Activated naive CD4-positive, alpha-beta T cell treated with anti-CD3 and anti-CD28 coated beads for 36 hours (primary cell): ENCODE measurements around the gene TOX2. TPM values are rescaled to one million over a fixed set of nuclear protein-coding genes. Genes with fewer than 3 reads are reported as not detected.

ENCODE experiments used
- CTCF ChIA-PET: fragments of 350-600 bp; sonication (Branson Sonifier 250); formaldehyde crosslinking; loops from one replicate; lab custom pipeline; 2021; ENCODE audit warnings: antibody characterized with exemption; lab: Charles Lee
- DNase-seq: peaks from one replicate; pipeline ENCODE4 v3.0.0-alpha.2; 2020
- H3K27ac Mint-ChIP-seq: one replicate; pipeline ENCODE4 v1.8.0; 2021; ENCODE audit warnings: mild to moderate bottlenecking, mixed read lengths
- H3K27me3 Mint-ChIP-seq: one replicate; pipeline ENCODE4 v1.8.0; 2021; ENCODE audit warnings: low read depth, mixed read lengths
- H3K36me3 Mint-ChIP-seq: one replicate; pipeline ENCODE4 v1.8.0; 2021; ENCODE audit warnings: low read depth, mixed read lengths
- H3K4me1 Mint-ChIP-seq: one replicate; pipeline ENCODE4 v1.8.0; 2021; ENCODE audit warnings: low read depth, mixed read lengths
- H3K4me3 Mint-ChIP-seq: one replicate; pipeline ENCODE4 v1.8.0; 2021; ENCODE audit warnings: mild to moderate bottlenecking, moderate library complexity, mixed read lengths
- H3K9me3 Mint-ChIP-seq: one replicate; pipeline ENCODE4 v1.8.0; 2021; ENCODE audit warnings: mixed read lengths
- intact Hi-C: fragments of 100-400 bp; cut with micrococcal nuclease; formaldehyde crosslinking; loops from one replicate; pipeline ENCODE4 v1.15.1; 2023
- total RNA-seq, 2 experiments: library from RNA; stranded (reverse); gene quantifications; one replicate each; pipeline ENCODE4 v1.2.3, GENCODE V29; 2021

Gene TOX2
- total RNA-seq, 2 experiments from 2014 or later: 1.2 to 1.6 TPM

- Mint-ChIP-seq H3K27ac (peak overlapping the region; percentile 62), H3K36me3 (peaks cover 7% of the 10 kb centered on the region), H3K4me1 (peaks cover 72% of the 10 kb centered on the region), H3K27me3 (peaks cover 9% of the 10 kb centered on the region), H3K4me3 (no peak overlapping the region), H3K9me3 (peaks cover 11% of the 10 kb centered on the region)
- intact Hi-C loops: loop anchor here (1.0 to 5.0 kb wide), 8 partner anchors 13 to 498 kb away; partner anchors contain the start of genes SRSF6 and TOX2
- CTCF ChIA-PET: interaction anchor here (1.0 to 1.7 kb wide), 3 partner anchors 12 to 205 kb away, joined by 3 to 8 read pairs (median 7); no protein-coding TSS in a partner anchor
- DNase-seq: peak; percentile 76
These were observed 40.6 kb downstream of the TOX2 start for GRCh38 chr20:43955062-43955749.

GRCh38 chr20:43955750-43956191 lies 41.1 kb downstream of the TOX2 start:
- DNase-seq: no peak
- no peak overlapping the region for H3K4me3 Mint-ChIP-seq
- peaks cover 72% of the 10 kb centered on the region for H3K4me1 Mint-ChIP-seq
- H3K36me3 Mint-ChIP-seq: peaks cover 7% of the 10 kb centered on the region
- intact Hi-C loops: loop anchor here (1.0 to 5.0 kb wide), 8 partner anchors 13 to 498 kb away; partner anchors contain the start of genes SRSF6 and TOX2
- peaks cover 11% of the 10 kb centered on the region for H3K9me3 Mint-ChIP-seq
- CTCF ChIA-PET: interaction anchor here (1.7 kb wide), 1 partner anchor 13 kb away, joined by 7 read pairs; no protein-coding TSS in a partner anchor
- peak overlapping the region; percentile 1 for H3K27ac Mint-ChIP-seq
- H3K27me3 Mint-ChIP-seq: peaks cover 7% of the 10 kb centered on the region

GRCh38 chr20:43957392-43957791 lies 42.7 kb downstream of the TOX2 start:
- peaks cover 76% of the 10 kb centered on the region for H3K4me1 Mint-ChIP-seq
- H3K27me3 Mint-ChIP-seq: peaks cover 7% of the 10 kb centered on the region
- CTCF ChIA-PET: interaction anchor here (0.7 kb wide), 1 partner anchor 507 kb away, joined by 4 read pairs; no protein-coding TSS in a partner anchor
- peaks cover 11% of the 10 kb centered on the region for H3K9me3 Mint-ChIP-seq
- H3K36me3 Mint-ChIP-seq: peaks cover 7% of the 10 kb centered on the region
- DNase-seq: no peak
- no peak overlapping the region for H3K27ac Mint-ChIP-seq
- H3K4me3 Mint-ChIP-seq: no peak overlapping the region
- intact Hi-C loops: loop anchor here (5.0 kb wide), 1 partner anchor 500 kb away; the partner anchor contains the start of gene SRSF6

- intact Hi-C loops: loop anchor here (5.0 kb wide), 1 partner anchor 501 kb away; the partner anchor contains the start of gene SRSF6
- H3K27ac Mint-ChIP-seq: no peak overlapping the region
- H3K4me3 Mint-ChIP-seq: no peak overlapping the region
- H3K36me3 Mint-ChIP-seq: peaks cover 7% of the 10 kb centered on the region
- CTCF ChIA-PET: interaction anchor here (0.9 kb wide), 1 partner anchor 24 kb away, joined by 4 read pairs; no protein-coding TSS in a partner anchor
- H3K27me3 Mint-ChIP-seq: peaks cover 7% of the 10 kb centered on the region
- peaks cover 72% of the 10 kb centered on the region for H3K4me1 Mint-ChIP-seq
- peaks cover 11% of the 10 kb centered on the region for H3K9me3 Mint-ChIP-seq
- no peak for DNase-seq
These were observed 44.0 kb downstream of the TOX2 start for GRCh38 chr20:43958626-43959025.

- Mint-ChIP-seq H3K9me3 (peaks cover 11% of the 10 kb centered on the region), H3K4me3 (no peak overlapping the region), H3K27ac (no peak overlapping the region), H3K27me3 (peaks cover 8% of the 10 kb centered on the region), H3K4me1 (peaks cover 66% of the 10 kb centered on the region), H3K36me3 (peaks cover 7% of the 10 kb centered on the region)
- no peak for DNase-seq
- intact Hi-C loops: loop anchor here (5.0 kb wide), 1 partner anchor 502 kb away; the partner anchor contains the start of gene SRSF6
- CTCF ChIA-PET: interaction anchor here (0.6 to 1.4 kb wide), 5 partner anchors 22 to 209 kb away, joined by 4 to 8 read pairs (median 4); no protein-coding TSS in a partner anchor
These were observed 44.6 kb downstream of the TOX2 start for GRCh38 chr20:43959079-43959919.

- peaks cover 7% of the 10 kb centered on the region for H3K36me3 Mint-ChIP-seq
- CTCF ChIA-PET: interaction anchor here (0.6 to 1.4 kb wide), 4 partner anchors 23 to 210 kb away, joined by 4 to 5 read pairs (median 4); no protein-coding TSS in a partner anchor
- intact Hi-C loops: loop anchor here (5.0 kb wide), 1 partner anchor 503 kb away; the partner anchor contains the start of gene SRSF6
- no peak for DNase-seq
- peaks cover 60% of the 10 kb centered on the region for H3K4me1 Mint-ChIP-seq
- peaks cover 9% of the 10 kb centered on the region for H3K27me3 Mint-ChIP-seq
- H3K4me3 Mint-ChIP-seq: no peak overlapping the region
- H3K27ac Mint-ChIP-seq: no peak overlapping the region
- H3K9me3 Mint-ChIP-seq: peaks cover 11% of the 10 kb centered on the region
These were observed 45.2 kb downstream of the TOX2 start for GRCh38 chr20:43959920-43960227.

- no peak overlapping the region for H3K4me3 Mint-ChIP-seq
- H3K9me3 Mint-ChIP-seq: peaks cover 11% of the 10 kb centered on the region
- intact Hi-C loops: no loop called here
- H3K4me1 Mint-ChIP-seq: peaks cover 56% of the 10 kb centered on the region
- CTCF ChIA-PET: interaction anchor here (0.6 to 1.4 kb wide), 4 partner anchors 23 to 210 kb away, joined by 4 to 5 read pairs (median 4); no protein-coding TSS in a partner anchor
- DNase-seq: no peak
- peaks cover 11% of the 10 kb centered on the region for H3K27me3 Mint-ChIP-seq
- H3K27ac Mint-ChIP-seq: no peak overlapping the region
- peaks cover 7% of the 10 kb centered on the region for H3K36me3 Mint-ChIP-seq
These were observed 45.6 kb downstream of the TOX2 start for GRCh38 chr20:43960231-43960630.

- no peak overlapping the region for H3K4me3 Mint-ChIP-seq
- peaks cover 12% of the 10 kb centered on the region for H3K27me3 Mint-ChIP-seq
- H3K27ac Mint-ChIP-seq: no peak overlapping the region
- CTCF ChIA-PET: no interaction called here
- H3K9me3 Mint-ChIP-seq: peaks cover 11% of the 10 kb centered on the region
- peaks cover 48% of the 10 kb centered on the region for H3K4me1 Mint-ChIP-seq
- intact Hi-C loops: no loop called here
- H3K36me3 Mint-ChIP-seq: peaks cover 7% of the 10 kb centered on the region
- no peak for DNase-seq
These were observed 46.5 kb downstream of the TOX2 start for GRCh38 chr20:43961116-43961515.

GRCh38 chr20:43961541-43962471 lies 47.2 kb downstream of the TOX2 start:
- Mint-ChIP-seq H3K9me3 (peaks cover 11% of the 10 kb centered on the region), H3K27ac (no peak overlapping the region), H3K4me3 (no peak overlapping the region), H3K4me1 (peaks cover 43% of the 10 kb centered on the region), H3K36me3 (peaks cover 7% of the 10 kb centered on the region), H3K27me3 (peaks cover 12% of the 10 kb centered on the region)
- DNase-seq: no peak
- CTCF ChIA-PET: no interaction called here
- intact Hi-C loops: no loop called here

- Mint-ChIP-seq H3K4me1 (peaks cover 41% of the 10 kb centered on the region), H3K27ac (no peak overlapping the region), H3K9me3 (peaks cover 8% of the 10 kb centered on the region), H3K4me3 (no peak overlapping the region), H3K36me3 (peaks cover 4% of the 10 kb centered on the region), H3K27me3 (peaks cover 12% of the 10 kb centered on the region)
- intact Hi-C loops: no loop called here
- no peak for DNase-seq
- CTCF ChIA-PET: no interaction called here
These were observed 47.9 kb downstream of the TOX2 start for GRCh38 chr20:43962530-43962929.

GRCh38 chr20:43963233-43963632 lies 48.6 kb downstream of the TOX2 start:
- CTCF ChIA-PET: no interaction called here
- Mint-ChIP-seq H3K4me1 (peaks cover 38% of the 10 kb centered on the region), H3K27ac (no peak overlapping the region), H3K36me3 (no peaks in the 10 kb centered on the region), H3K4me3 (no peak overlapping the region), H3K9me3 (peaks cover 2% of the 10 kb centered on the region), H3K27me3 (peaks cover 10% of the 10 kb centered on the region)
- DNase-seq: no peak
- intact Hi-C loops: no loop called here
